ENCODE results near the gene ISCU. TPM values are rescaled to one million over a fixed set of nuclear protein-coding genes. Genes with fewer than 3 reads are reported as not detected.

Gene ISCU
- total and polyA plus RNA-seq, 9 of the 15 experiments (the other 6 are each of a cell fraction or from before 2014, with no cell fraction given) = 15.9 to 92.5 (median 77.3) TPM

DNA sequence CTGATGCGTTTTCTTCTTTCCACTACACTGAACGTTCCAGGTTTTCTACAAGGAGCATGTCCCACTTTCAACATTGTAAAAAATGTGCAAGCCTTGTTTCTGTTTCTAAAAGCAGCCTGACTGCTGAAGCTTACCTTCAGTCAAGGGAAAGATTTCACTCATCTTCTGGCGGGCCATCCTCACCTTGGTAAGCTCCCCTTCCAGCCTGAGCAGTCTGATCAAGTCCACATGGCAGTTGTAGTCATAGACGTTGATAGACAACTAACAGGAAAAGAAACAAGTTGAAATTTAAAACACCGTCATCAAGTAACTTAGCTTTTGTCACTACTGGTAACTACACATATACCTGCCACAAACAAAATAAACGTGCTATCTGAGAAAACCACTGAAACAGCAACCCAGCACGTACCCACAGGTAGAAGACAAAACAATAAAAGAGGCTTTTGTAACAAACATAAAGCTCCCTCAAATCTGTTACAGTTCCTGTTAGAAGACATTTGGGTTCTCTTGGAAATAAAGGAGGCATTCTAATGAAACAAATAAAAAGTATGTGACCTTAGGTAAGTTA lies 13.4 kb upstream of the ISCU start:
- TF ChIP-seq PURB (CRISPR knock-in tag; IDR thresholded peaks at IDR 0.05; ENCODE audit: low read depth) (no peak), TAF9B (IDR thresholded peaks at IDR 0.05; ENCODE audit: partially characterized antibody) (no peak)
- TF ChIP-seq, protein P1, sequence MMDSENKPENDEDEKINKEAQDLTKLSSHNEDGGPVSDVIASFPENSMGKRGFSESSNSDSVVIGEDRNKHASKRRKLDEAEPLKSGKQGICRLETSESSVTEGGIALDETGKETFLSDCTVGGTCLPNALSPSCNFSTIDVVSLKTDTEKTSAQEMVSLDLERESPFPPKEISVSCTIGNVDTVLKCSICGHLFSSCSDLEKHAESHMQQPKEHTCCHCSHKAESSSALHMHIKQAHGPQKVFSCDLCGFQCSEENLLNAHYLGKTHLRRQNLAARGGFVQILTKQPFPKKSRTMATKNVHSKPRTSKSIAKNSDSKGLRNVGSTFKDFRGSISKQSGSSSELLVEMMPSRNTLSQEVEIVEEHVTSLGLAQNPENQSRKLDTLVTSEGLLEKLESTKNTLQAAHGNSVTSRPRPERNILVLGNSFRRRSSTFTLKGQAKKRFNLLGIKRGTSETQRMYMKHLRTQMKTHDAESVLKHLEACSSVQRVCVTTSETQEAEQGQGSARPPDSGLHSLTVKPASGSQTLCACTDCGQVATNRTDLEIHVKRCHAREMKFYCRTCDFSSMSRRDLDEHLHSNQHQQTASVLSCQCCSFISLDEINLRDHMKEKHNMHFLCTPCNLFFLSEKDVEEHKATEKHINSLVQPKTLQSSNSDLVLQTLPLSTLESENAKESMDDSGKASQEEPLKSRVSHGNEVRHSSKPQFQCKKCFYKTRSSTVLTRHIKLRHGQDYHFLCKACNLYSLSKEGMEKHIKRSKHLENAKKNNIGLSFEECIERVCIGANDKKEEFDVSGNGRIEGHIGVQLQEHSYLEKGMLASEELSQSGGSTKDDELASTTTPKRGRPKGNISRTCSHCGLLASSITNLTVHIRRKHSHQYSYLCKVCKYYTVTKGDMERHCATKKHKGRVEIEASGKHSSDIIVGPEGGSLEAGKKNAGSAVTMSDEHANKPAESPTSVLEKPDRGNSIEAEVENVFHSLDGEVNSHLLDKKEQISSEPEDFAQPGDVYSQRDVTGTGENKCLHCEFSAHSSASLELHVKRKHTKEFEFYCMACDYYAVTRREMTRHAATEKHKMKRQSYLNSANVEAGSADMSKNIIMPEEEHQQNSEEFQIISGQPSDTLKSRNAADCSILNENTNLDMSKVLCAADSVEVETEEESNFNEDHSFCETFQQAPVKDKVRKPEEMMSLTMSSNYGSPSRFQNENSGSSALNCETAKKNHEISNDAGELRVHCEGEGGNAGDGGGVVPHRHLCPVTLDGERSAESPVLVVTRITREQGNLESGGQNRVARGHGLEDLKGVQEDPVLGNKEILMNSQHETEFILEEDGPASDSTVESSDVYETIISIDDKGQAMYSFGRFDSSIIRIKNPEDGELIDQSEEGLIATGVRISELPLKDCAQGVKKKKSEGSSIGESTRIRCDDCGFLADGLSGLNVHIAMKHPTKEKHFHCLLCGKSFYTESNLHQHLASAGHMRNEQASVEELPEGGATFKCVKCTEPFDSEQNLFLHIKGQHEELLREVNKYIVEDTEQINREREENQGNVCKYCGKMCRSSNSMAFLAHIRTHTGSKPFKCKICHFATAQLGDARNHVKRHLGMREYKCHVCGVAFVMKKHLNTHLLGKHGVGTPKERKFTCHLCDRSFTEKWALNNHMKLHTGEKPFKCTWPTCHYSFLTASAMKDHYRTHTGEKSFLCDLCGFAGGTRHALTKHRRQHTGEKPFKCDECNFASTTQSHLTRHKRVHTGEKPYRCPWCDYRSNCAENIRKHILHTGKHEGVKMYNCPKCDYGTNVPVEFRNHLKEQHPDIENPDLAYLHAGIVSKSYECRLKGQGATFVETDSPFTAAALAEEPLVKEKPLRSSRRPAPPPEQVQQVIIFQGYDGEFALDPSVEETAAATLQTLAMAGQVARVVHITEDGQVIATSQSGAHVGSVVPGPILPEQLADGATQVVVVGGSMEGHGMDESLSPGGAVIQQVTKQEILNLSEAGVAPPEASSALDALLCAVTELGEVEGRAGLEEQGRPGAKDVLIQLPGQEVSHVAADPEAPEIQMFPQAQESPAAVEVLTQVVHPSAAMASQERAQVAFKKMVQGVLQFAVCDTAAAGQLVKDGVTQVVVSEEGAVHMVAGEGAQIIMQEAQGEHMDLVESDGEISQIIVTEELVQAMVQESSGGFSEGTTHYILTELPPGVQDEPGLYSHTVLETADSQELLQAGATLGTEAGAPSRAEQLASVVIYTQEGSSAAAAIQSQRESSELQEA (IDR thresholded peaks at IDR 0.05; ENCODE audit: low read depth) = no peak
- TF ChIP-seq, protein P2, sequence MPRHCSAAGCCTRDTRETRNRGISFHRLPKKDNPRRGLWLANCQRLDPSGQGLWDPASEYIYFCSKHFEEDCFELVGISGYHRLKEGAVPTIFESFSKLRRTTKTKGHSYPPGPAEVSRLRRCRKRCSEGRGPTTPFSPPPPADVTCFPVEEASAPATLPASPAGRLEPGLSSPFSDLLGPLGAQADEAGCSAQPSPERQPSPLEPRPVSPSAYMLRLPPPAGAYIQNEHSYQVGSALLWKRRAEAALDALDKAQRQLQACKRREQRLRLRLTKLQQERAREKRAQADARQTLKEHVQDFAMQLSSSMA (CRISPR knock-in tag; IDR thresholded peaks at IDR 0.05) = no peak
- peaks cover 3% of the 10 kb centered on the region for H3K9me1 ChIP-seq (ENCODE audit: control insufficient read depth, insufficient read depth, low read length)
- no TSS peak for BruUV-seq (replicated peaks)
- 0 out of 5 replicates have a peak, but pooled peaks cover 0 to 2% of the 10 kb centered on the region in 2 experiments for H3K4me1 ChIP-seq (replicated peaks in 1 of 2; ENCODE audit: control insufficient read depth in 2 of 2, insufficient read depth in 2 of 2, low read length in 2 of 2)
- peaks cover 67% of the 10 kb centered on the region for H3K79me2 ChIP-seq (ENCODE audit: control insufficient read depth, insufficient read depth, low read length)
- H3K36me3 ChIP-seq (ENCODE audit: control insufficient read depth, insufficient read depth, low read length) = peaks cover 82% of the 10 kb centered on the region
- peaks cover 6% of the 10 kb centered on the region; the same call in 1 of the 2 replicates for H4K20me1 ChIP-seq (replicated peaks; ENCODE audit: control insufficient read depth, insufficient read depth, low read length)
- H3K27ac ChIP-seq (ENCODE audit: extremely low read depth, low read depth, low read length) = no peak overlapping the region
- H3K4me3 ChIP-seq = no peak overlapping the region
- H3K9ac ChIP-seq (ENCODE audit: insufficient read depth in 1 of 2, low read depth in 2 of 2, low read length in 2 of 2) = no peak overlapping the region
- no peak for FAIRE-seq
- 75% methylated on average over 7 of the region's 7 CpGs for WGBS (ENCODE audit: insufficient coverage, low coverage, missing lambda C conversion rate)
- H3K4me2 ChIP-seq (ENCODE audit: insufficient read depth, low read length) = no peak overlapping the region
- no peak for DNase-seq (ENCODE audit: extremely low read depth in 1 of 4, low spot score in 3 of 4)
- no peaks in the 10 kb centered on the region for H3K9me3 ChIP-seq (replicated peaks; ENCODE audit: control insufficient read depth, insufficient read depth, low read depth, low read length)
- intact Hi-C loops (cut with micrococcal nuclease) = no loop called here
- POLR2A ChIA-PET = interaction anchor here (0.6 to 2.1 kb wide), 5 partner anchors 8 to 551 kb away, joined by 3 to 18 read pairs (median 6); partner anchors contain the start of genes ISCU and SART3
- H2AFZ ChIP-seq (ENCODE audit: low read depth, low read length) = no peak overlapping the region
- no peak for ATAC-seq
- H3K27me3 ChIP-seq (ENCODE audit: control insufficient read depth in 2 of 2, insufficient read depth in 2 of 2, low read length in 2 of 2) = no peaks in the 10 kb centered on the region
- in situ Hi-C loops (cut with MboI) = no loop called here
- CTCF ChIA-PET (ENCODE audit: low intra/inter-chr PET ratio) = no interaction called here
